ENCODE data around the gene ESD.

DNA sequence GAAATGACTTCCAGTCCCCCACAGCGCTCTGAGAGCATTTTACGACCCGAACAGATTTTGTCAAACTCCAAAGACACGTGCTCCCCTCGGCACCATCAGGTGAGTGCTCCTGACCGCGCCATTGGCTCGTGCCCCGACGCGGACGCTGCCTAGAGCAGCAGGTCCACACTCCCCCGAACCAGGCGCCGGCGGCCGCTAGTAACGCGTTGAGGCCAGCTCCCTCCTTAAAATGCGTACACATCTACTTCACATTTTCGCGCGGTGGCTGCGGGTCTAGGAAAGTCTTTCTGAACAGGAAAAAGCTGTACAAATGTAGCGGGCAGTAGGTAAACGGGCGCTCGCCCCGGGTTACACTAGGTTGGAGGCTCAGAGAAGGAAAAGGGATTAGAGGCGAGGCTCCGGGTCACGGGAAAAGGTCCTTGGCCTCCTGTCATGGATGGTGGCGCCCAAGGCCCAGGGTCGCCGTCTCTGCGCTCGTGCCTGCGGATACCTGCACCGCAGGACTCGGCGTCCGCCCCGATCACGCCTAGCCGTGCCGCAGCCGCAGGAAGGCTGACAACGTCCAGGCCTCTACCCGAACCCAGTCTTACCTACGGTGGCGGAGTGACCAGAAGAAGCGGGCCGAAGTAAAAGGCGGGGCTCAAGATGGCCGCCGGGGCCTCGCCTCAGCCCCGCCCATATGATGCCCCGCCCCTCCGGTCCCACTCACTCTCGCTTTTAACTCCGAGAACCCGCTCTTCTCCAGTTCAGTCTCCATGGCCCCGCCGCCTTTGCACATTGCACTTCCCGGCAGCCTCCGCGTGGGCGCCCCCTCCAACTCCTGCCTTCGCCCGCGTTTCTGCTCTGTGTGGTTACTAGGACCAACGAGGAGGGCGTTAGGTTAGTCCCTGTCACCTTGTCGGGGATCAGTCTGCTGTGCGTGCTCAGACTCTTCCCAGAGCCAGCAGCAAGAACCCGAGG is at the start of gene ESD:
- TF ChIP-seq GATA3 (IDR thresholded peaks at IDR 0.05; ENCODE audit: low read depth, low read length) (no peak), GATA2 (IDR thresholded peaks at IDR 0.05; ENCODE audit: low read depth, low read length) (no peak)
